22Rv1 (cell line): Measurements from ENCODE around the gene GSG1L.

Experiments
- ZFX ChIP-seq: fragments of 450-650 bp; IDR thresholded peaks from 2 replicates; pipeline ENCODE4 v1.6.1; 2017; ENCODE audit warnings: antibody characterized with exemption, borderline replicate concordance
- TF ChIP-seq, protein P1 (sequence below): fragments of 450-650 bp; IDR thresholded peaks from 2 replicates; pipeline ENCODE4 v1.5.1; 2017; ENCODE audit warnings: mild to moderate bottlenecking

DNA sequence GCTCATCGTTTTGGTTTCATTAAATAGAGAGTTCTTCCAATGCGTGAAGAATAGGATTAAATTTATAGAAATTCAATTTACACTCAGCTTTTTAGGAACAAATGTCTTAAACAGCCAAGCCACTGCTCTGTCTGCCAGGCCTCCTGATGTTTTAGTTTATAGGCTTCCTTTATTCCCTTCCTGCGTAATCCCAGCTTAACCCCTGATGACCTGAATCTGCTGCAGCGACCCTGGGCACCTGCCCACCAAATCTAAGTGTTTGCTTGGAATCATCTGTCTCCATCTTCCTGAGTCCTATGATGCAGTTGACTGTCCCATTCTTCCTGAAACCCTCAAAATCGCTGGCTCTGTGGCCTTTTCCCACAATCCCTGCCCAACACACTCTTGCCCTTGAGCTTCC, 179.9 kb downstream of the GSG1L start:
- TF ChIP-seq, protein P1, sequence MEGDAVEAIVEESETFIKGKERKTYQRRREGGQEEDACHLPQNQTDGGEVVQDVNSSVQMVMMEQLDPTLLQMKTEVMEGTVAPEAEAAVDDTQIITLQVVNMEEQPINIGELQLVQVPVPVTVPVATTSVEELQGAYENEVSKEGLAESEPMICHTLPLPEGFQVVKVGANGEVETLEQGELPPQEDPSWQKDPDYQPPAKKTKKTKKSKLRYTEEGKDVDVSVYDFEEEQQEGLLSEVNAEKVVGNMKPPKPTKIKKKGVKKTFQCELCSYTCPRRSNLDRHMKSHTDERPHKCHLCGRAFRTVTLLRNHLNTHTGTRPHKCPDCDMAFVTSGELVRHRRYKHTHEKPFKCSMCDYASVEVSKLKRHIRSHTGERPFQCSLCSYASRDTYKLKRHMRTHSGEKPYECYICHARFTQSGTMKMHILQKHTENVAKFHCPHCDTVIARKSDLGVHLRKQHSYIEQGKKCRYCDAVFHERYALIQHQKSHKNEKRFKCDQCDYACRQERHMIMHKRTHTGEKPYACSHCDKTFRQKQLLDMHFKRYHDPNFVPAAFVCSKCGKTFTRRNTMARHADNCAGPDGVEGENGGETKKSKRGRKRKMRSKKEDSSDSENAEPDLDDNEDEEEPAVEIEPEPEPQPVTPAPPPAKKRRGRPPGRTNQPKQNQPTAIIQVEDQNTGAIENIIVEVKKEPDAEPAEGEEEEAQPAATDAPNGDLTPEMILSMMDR = no peak
- no peak for TF ChIP-seq ZFX
